ENCODE measurements around the gene PLA2G15.

The PLA2G15 gene

GRCh38 chr16:68259007-68259825, 14.0 kb downstream of the PLA2G15 start:
- TF ChIP-seq CTCF (conservative IDR thresholded peaks at IDR 0.05; ENCODE audit: low read depth, low read length) = no peak
- H3K4me3 ChIP-seq (ENCODE audit: low read depth, low read length) = no peak overlapping the region

GRCh38 chr16:68263559-68264127, 18.5 kb downstream of the PLA2G15 start:
- no peak for TF ChIP-seq CTCF (conservative IDR thresholded peaks at IDR 0.05; ENCODE audit: low read depth, low read length)

More at GRCh38 chr16:68259007-68259825, 14.0 kb downstream of the PLA2G15 start:
- DNase-seq (ENCODE audit: low read depth) = no peak

GRCh38 chr16:68264128-68265077, 19.2 kb downstream of the PLA2G15 start, which contains the start of gene SLC7A6:
TSS of gene SLC7A6 (plus strand) at chr16:68264526. CDS start at chr16:68274727, 10,201 bp downstream.
- H3K4me3 ChIP-seq (ENCODE audit: low read depth, low read length) = peak within 1 kb of the TSS; percentile 94
- TF ChIP-seq CTCF (conservative IDR thresholded peaks at IDR 0.05; ENCODE audit: low read depth, low read length) = peak; percentile 70
- DNase-seq (ENCODE audit: low read depth) = peak; percentile 67

More at GRCh38 chr16:68263559-68264127, 18.5 kb downstream of the PLA2G15 start:
- no peak for DNase-seq (ENCODE audit: low read depth)
- H3K4me3 ChIP-seq (ENCODE audit: low read depth, low read length) = peak overlapping the region; percentile 94

- TF ChIP-seq CTCF (conservative IDR thresholded peaks at IDR 0.05; ENCODE audit: low read depth, low read length) = no peak
- H3K4me3 ChIP-seq (ENCODE audit: low read depth, low read length) = peak overlapping the region; percentile 94
- DNase-seq (ENCODE audit: low read depth) = peak; percentile 61
These were observed 20.1 kb downstream of the PLA2G15 start for GRCh38 chr16:68265078-68265920.

GRCh38 chr16:68267612-68268405, 22.6 kb downstream of the PLA2G15 start:
- no peak for TF ChIP-seq CTCF (conservative IDR thresholded peaks at IDR 0.05; ENCODE audit: low read depth, low read length)
- H3K4me3 ChIP-seq (ENCODE audit: low read depth, low read length) = no peak overlapping the region
- peak; percentile 28 for DNase-seq (ENCODE audit: low read depth)

Measured in choroid plexus epithelial cell (primary cell).